Measurements from ENCODE around the gene RFC1. TPM values are rescaled to one million over a fixed set of nuclear protein-coding genes. Genes with fewer than 3 reads are reported as not detected.
"Not testable (repeated sequence)": the region's sequence is repeated elsewhere in the genome, so short reads cannot be mapped to it uniquely, and the experiment has no call there.

The RFC1 gene
- 10 to 100 TPM; 62.0 to 70.6 (median 69.9) TPM for total RNA-seq

DNA sequence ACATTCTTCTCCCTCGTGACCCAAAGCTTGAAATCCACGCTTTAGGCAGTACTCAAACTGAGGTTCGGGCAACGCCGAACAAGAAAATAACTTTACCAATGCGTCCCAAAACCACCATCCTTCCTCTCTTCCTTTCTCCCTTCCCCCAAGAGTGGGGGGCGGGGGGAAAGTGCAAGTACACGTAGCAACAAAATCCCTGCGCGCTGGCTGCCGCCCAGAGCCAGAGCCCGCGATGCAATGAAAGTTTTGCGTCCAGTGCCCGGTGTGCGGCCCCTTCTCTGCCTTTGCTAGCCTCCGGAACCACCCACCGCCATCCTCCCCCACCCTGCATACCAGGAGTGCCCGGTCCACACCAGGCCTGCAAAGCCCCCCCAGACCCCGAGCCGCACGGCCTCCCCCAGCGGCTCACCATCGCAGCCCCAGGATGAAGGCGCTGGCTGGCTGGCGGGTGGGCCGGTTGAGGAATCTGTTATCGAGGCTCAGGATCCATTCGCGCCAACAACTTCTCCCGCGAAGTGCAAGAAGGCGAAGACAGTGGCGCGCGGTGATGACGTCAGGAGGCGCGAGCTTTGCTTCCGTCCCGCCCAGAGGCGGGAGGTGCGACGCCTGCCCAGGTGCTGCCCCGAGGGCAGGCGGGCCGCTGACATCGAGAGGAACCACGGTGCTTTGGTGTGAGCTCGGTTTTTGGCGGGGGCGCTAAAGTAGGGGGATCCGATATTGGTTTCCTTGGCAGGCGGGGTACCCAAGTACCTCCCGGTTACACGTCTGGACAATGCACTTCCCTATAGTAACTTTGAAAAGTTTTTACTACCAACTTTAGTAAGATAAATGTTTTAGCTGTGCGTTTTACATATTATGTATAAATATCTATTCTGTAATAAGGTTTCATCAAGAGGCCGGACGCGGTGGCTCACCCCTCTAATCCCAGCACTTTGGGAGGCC lies at the start of gene RFC1:
Gene RFC1 (minus strand): TSS at position 533 of the 942 bp plus-strand sequence. CDS start 121 bp downstream, at position 412.
- DNase-seq (peak; percentile 92), ATAC-seq (peak; percentile 93 to 96)
- no peaks in the 10 kb centered on the region for H3K9me3 Mint-ChIP-seq
- peaks cover 31% of the 10 kb centered on the region for H3K4me1 Mint-ChIP-seq (ENCODE audit: low read depth)
- peaks cover 2% of the 10 kb centered on the region for H3K36me3 Mint-ChIP-seq (ENCODE audit: insufficient read depth)
- no peaks in the 10 kb centered on the region for H3K27me3 Mint-ChIP-seq (ENCODE audit: low read depth)
- H3K4me3 Mint-ChIP-seq = peak within 1 kb of the TSS; percentile 96

GRCh38 chr4:39415678-39416283 lies 49.6 kb upstream of the RFC1 start:
- no peaks in the 10 kb centered on the region for H3K4me1 Mint-ChIP-seq (ENCODE audit: low read depth)
- ATAC-seq (no peak), DNase-seq (no peak)
- H3K27me3 Mint-ChIP-seq (ENCODE audit: low read depth) = peaks cover 4% of the 10 kb centered on the region
- no peaks in the 10 kb centered on the region for H3K9me3 Mint-ChIP-seq
- H3K36me3 Mint-ChIP-seq (ENCODE audit: insufficient read depth) = no peaks in the 10 kb centered on the region
- H3K4me3 Mint-ChIP-seq = no peak overlapping the region

DNA sequence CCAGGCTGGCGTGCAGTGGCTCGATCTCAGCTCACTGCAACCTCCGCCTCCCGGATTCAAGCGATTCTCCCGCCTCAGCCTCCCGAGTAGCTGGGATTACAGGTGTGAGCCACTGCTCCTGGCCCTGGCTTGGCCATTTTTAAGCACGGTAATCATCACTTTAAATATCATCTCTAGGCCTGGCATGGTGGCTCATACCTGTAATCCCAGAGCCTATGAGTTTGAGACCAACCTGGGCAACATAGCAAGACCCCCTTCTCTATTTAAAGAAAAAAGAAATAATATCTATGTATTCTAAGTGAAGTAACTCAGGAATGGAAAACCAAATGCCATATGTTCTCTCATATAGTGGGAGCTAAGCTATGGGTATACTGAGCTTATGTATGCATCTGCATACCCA lies 45.4 kb upstream of the RFC1 start:
- H3K4me3 Mint-ChIP-seq; H3K9me3 Mint-ChIP-seq; ATAC-seq; DNase-seq; H3K4me1 Mint-ChIP-seq (ENCODE audit: low read depth); H3K36me3 Mint-ChIP-seq (ENCODE audit: insufficient read depth); H3K27me3 Mint-ChIP-seq (ENCODE audit: low read depth): not testable (repeated sequence)

GRCh38 chr4:39410415-39410814 lies 44.3 kb upstream of the RFC1 start:
- Mint-ChIP-seq H3K4me3 (no peak overlapping the region), H3K27me3 (ENCODE audit: low read depth) (peaks cover 7% of the 10 kb centered on the region), H3K9me3 (no peaks in the 10 kb centered on the region), H3K36me3 (ENCODE audit: insufficient read depth) (no peaks in the 10 kb centered on the region), H3K4me1 (ENCODE audit: low read depth) (no peaks in the 10 kb centered on the region)
- ATAC-seq (no peak), DNase-seq (no peak)

GRCh38 chr4:39407584-39407885 lies 41.4 kb upstream of the RFC1 start:
- Mint-ChIP-seq H3K9me3 (no peaks in the 10 kb centered on the region), H3K4me3 (no peak overlapping the region), H3K27me3 (ENCODE audit: low read depth) (peaks cover 7% of the 10 kb centered on the region), H3K36me3 (ENCODE audit: insufficient read depth) (no peaks in the 10 kb centered on the region), H3K4me1 (ENCODE audit: low read depth) (no peaks in the 10 kb centered on the region)
- no peak for DNase-seq
- ATAC-seq = no peak

DNA sequence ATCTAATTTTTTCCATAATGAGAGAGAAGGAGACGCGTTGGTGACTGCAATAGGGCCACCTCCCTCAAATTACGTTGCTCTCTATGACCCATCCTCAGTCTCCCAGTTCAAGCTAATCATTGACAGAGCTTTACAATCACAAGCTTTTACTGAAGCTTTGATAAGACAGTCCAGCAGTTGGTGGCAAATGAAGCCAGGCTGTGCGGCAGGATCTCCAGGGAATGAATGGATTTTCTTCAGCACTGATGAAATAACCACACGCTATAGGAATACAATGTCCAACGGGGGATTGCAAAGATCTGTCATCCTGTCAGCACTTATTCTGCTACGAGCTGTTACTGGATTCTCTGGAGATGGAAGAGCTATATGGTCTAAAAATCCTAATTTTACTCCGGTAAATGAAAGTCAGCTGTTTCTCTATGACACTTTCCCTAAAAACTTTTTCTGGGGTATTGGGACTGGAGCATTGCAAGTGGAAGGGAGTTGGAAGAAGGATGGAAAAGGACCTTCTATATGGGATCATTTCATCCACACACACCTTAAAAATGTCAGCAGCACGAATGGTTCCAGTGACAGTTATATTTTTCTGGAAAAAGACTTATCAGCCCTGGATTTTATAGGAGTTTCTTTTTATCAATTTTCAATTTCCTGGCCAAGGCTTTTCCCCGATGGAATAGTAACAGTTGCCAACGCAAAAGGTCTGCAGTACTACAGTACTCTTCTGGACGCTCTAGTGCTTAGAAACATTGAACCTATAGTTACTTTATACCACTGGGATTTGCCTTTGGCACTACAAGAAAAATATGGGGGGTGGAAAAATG lies 40.8 kb upstream of the RFC1 start, which contains the start of gene KLB:
Gene KLB (plus strand): TSS at position 168 of the 821 bp plus-strand sequence. CDS start 20 bp downstream, at position 188.
- Mint-ChIP-seq H3K4me3 (no peak within 1 kb of the TSS), H3K27me3 (ENCODE audit: low read depth) (peaks cover 3% of the 10 kb centered on the region), H3K4me1 (ENCODE audit: low read depth) (no peaks in the 10 kb centered on the region), H3K36me3 (ENCODE audit: insufficient read depth) (no peaks in the 10 kb centered on the region), H3K9me3 (no peaks in the 10 kb centered on the region)
- ATAC-seq (no peak), DNase-seq (no peak)

GRCh38 chr4:39401640-39402039 lies 35.5 kb upstream of the RFC1 start:
- not testable (repeated sequence) for ATAC-seq

GRCh38 chr4:39394706-39395105 lies 28.5 kb upstream of the RFC1 start:
- DNase-seq (no peak), ATAC-seq (no peak)
- H3K27me3 Mint-ChIP-seq (ENCODE audit: low read depth) = no peaks in the 10 kb centered on the region
- no peaks in the 10 kb centered on the region for H3K4me1 Mint-ChIP-seq (ENCODE audit: low read depth)
- H3K9me3 Mint-ChIP-seq = no peaks in the 10 kb centered on the region
- no peaks in the 10 kb centered on the region for H3K36me3 Mint-ChIP-seq (ENCODE audit: insufficient read depth)
- no peak overlapping the region for H3K4me3 Mint-ChIP-seq

More at GRCh38 chr4:39401640-39402039, 35.5 kb upstream of the RFC1 start:
- H3K9me3 Mint-ChIP-seq; H3K4me1 Mint-ChIP-seq (ENCODE audit: low read depth); DNase-seq; H3K4me3 Mint-ChIP-seq; H3K27me3 Mint-ChIP-seq (ENCODE audit: low read depth); H3K36me3 Mint-ChIP-seq (ENCODE audit: insufficient read depth): not testable (repeated sequence)

DNA sequence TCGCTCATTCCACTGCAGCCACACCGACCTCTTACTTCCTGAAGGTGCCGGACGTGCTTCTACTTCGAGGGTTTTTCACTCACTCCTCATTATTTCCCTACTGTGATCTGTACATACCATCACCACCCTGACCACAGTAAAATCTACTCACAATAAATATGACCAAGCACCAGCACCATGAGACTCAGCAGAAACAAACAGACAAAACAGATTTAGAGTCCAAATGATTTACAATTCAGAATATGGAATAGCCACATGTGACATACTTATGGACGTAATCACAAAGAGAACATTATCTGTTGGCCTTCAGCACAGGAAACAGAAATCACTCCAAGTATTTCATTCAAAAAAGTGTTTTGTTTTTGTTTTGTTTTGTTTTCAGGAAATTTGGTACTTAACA lies 24.4 kb upstream of the RFC1 start:
- no peak for ATAC-seq
- Mint-ChIP-seq H3K36me3 (ENCODE audit: insufficient read depth) (no peaks in the 10 kb centered on the region), H3K4me1 (ENCODE audit: low read depth) (no peaks in the 10 kb centered on the region), H3K4me3 (no peak overlapping the region), H3K27me3 (ENCODE audit: low read depth) (no peaks in the 10 kb centered on the region), H3K9me3 (no peaks in the 10 kb centered on the region)
- DNase-seq = no peak

DNA sequence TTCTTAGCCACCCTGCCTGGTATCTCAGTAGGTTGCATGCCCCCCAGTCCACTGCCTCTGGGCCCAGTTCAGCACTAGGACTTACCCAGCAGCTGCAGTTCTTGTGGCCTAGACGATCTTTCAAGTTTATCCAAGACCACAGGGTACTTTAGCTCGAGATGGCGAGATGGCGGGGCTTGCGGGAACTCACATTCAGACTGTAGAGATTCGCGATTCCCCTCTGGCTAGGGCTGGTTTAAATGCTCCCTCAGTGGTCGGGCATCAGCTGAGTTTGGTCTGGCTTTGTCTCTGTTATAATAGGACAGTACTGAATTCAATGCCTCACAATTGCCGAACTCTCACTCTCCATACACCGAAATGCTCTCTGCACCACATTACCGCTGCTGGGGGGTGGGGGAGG lies 18.4 kb upstream of the RFC1 start:
- Mint-ChIP-seq H3K4me1 (ENCODE audit: low read depth) (no peaks in the 10 kb centered on the region), H3K4me3 (no peak overlapping the region), H3K9me3 (peaks cover 7% of the 10 kb centered on the region), H3K36me3 (ENCODE audit: insufficient read depth) (no peaks in the 10 kb centered on the region), H3K27me3 (ENCODE audit: low read depth) (peaks cover 4% of the 10 kb centered on the region)
- ATAC-seq (no peak), DNase-seq (no peak)

- H3K4me1 Mint-ChIP-seq (ENCODE audit: low read depth) = no peaks in the 10 kb centered on the region
- no peaks in the 10 kb centered on the region for H3K36me3 Mint-ChIP-seq (ENCODE audit: insufficient read depth)
- ATAC-seq (no peak), DNase-seq (no peak)
- no peak overlapping the region for H3K4me3 Mint-ChIP-seq
- H3K27me3 Mint-ChIP-seq (ENCODE audit: low read depth) = peaks cover 4% of the 10 kb centered on the region
- peaks cover 8% of the 10 kb centered on the region for H3K9me3 Mint-ChIP-seq
Observed at GRCh38 chr4:39383690-39384089, 17.5 kb upstream of the RFC1 start.

GRCh38 chr4:39375478-39375877 lies 9.3 kb upstream of the RFC1 start:
- Mint-ChIP-seq H3K4me3 (no peak overlapping the region), H3K36me3 (ENCODE audit: insufficient read depth) (no peaks in the 10 kb centered on the region), H3K4me1 (ENCODE audit: low read depth) (no peaks in the 10 kb centered on the region), H3K9me3 (peaks cover 12% of the 10 kb centered on the region), H3K27me3 (ENCODE audit: low read depth) (peaks cover 4% of the 10 kb centered on the region)
- ATAC-seq (no peak), DNase-seq (no peak)

GRCh38 chr4:39371209-39371608 lies 5.0 kb upstream of the RFC1 start:
- not testable (repeated sequence) for H3K9me3 Mint-ChIP-seq; H3K4me3 Mint-ChIP-seq; H3K36me3 Mint-ChIP-seq (ENCODE audit: insufficient read depth); H3K27me3 Mint-ChIP-seq (ENCODE audit: low read depth); H3K4me1 Mint-ChIP-seq (ENCODE audit: low read depth); ATAC-seq; DNase-seq

GRCh38 chr4:39369301-39369700 lies 3.1 kb upstream of the RFC1 start:
- Mint-ChIP-seq H3K36me3 (ENCODE audit: insufficient read depth) (peaks cover 2% of the 10 kb centered on the region), H3K4me1 (ENCODE audit: low read depth) (peaks cover 6% of the 10 kb centered on the region), H3K27me3 (ENCODE audit: low read depth) (no peaks in the 10 kb centered on the region), H3K4me3 (no peak overlapping the region), H3K9me3 (peaks cover 4% of the 10 kb centered on the region)
- no peak for DNase-seq
- no peak for ATAC-seq
